MM.1S (cell line): ENCODE measurements around the gene SCAPER.

Experiments
- CTCF ChIP-seq: fragments of 300-600 bp; sonication (generic); IDR thresholded peaks from 2 replicates; pipeline ENCODE4 v1.5.1; 2016; ENCODE audit warnings: antibody characterized with exemption, low read length, mixed read lengths
- EZH2phosphoT487 ChIP-seq: fragments of 300-600 bp; sonication (generic); IDR thresholded peaks from 2 replicates; pipeline ENCODE4 v1.6.1; 2018; ENCODE audit warnings: antibody characterized with exemption, low read length

GRCh38 chr15:76585576-76585897 is 319.6 kb downstream of the SCAPER start:
- TF ChIP-seq CTCF (no peak), EZH2phosphoT487 (no peak)
